Measurements from ENCODE around the gene OR4D6. TPM values are rescaled to one million over a fixed set of nuclear protein-coding genes. Genes with fewer than 3 reads are reported as not detected.

The OR4D6 gene
- total and polyA plus RNA-seq, 2 donors (not counting 3 experiments of a cell fraction or from before 2014, with no cell fraction given), result not detected

DNA sequence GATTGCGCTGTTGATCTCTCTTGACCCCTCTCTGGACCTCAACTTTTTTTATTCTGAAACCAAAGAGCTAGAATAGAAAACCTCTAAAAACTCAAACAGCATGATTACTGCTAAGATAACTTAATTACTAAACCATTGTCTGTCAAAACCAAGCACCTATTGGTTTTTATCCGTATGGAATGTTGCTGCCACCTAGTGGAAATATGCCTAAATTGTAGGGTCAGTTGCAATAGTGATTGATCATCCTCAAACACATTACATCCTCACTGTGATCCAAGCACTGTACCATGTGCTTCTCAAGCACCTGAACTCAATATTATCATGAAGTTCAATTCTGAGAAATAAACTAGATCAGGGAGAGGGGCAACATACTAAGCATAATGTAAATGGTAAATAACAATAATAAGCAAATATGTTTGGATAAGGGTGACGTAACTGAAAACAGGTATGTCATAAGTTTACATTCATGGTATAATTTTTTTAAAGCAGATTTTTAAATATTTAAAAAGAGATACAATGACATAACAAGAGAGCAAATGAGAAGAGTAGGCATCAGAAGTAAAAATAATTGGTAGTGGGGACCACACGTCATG, 26.7 kb upstream of the OR4D6 start:
- Histone ChIP-seq H3K79me2 (ENCODE audit: control insufficient read depth, insufficient read depth, low read length) (no peaks in the 10 kb centered on the region), H3K4me3 (replicated peaks in 1 of 3; ENCODE audit: insufficient read depth in 1 of 3, low read depth in 1 of 3, low read length in 3 of 3) (no peak overlapping the region), H3K9ac (replicated peaks; ENCODE audit: extremely low read depth, insufficient read depth, low read length) (no peak overlapping the region), H4K20me1 (replicated peaks; ENCODE audit: control insufficient read depth, extremely low read depth, insufficient read depth, low read length) (no peaks in the 10 kb centered on the region), H2AFZ (ENCODE audit: low read depth, low read length) (no peak overlapping the region), H3K4me2 (ENCODE audit: insufficient read depth, low read length) (no peak overlapping the region), H3K9me3 (replicated peaks; ENCODE audit: control insufficient read depth, insufficient read depth, low read length) (no peaks in the 10 kb centered on the region), H3K27ac (ENCODE audit: insufficient read depth, low read depth, low read length) (no peak overlapping the region), H3K9me1 (replicated peaks; ENCODE audit: control insufficient read depth, extremely low read depth, insufficient read depth, low read length) (no peaks in the 10 kb centered on the region), H3K4me1 (ENCODE audit: control insufficient read depth, extremely low read depth, insufficient read depth, low read length) (no peaks in the 10 kb centered on the region), H3K36me3 (ENCODE audit: control insufficient read depth in 2 of 2, extremely low read depth in 1 of 2, insufficient read depth in 2 of 2, low read length in 2 of 2) (no peaks in the 10 kb centered on the region), H3K27me3 (ENCODE audit: control insufficient read depth in 2 of 2, insufficient read depth in 2 of 2, low read length in 2 of 2) (peaks cover 0 to 5% of the 10 kb centered on the region in 2 experiments)
- POLR2A ChIA-PET, result no interaction called here
- dilution Hi-C loops (cut with MboI; ENCODE audit: extremely low pct_ligation_motif_present, low sequenced_read_pairs) (no loop called here), intact Hi-C loops (cut with micrococcal nuclease) (loop anchor here (1.0 to 10.0 kb wide), 3 partner anchors 82 to 259 kb away; partner anchors contain the start of gene OR4D9)
- TF ChIP-seq, protein P1, sequence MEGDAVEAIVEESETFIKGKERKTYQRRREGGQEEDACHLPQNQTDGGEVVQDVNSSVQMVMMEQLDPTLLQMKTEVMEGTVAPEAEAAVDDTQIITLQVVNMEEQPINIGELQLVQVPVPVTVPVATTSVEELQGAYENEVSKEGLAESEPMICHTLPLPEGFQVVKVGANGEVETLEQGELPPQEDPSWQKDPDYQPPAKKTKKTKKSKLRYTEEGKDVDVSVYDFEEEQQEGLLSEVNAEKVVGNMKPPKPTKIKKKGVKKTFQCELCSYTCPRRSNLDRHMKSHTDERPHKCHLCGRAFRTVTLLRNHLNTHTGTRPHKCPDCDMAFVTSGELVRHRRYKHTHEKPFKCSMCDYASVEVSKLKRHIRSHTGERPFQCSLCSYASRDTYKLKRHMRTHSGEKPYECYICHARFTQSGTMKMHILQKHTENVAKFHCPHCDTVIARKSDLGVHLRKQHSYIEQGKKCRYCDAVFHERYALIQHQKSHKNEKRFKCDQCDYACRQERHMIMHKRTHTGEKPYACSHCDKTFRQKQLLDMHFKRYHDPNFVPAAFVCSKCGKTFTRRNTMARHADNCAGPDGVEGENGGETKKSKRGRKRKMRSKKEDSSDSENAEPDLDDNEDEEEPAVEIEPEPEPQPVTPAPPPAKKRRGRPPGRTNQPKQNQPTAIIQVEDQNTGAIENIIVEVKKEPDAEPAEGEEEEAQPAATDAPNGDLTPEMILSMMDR (IDR thresholded peaks at IDR 0.05; ENCODE audit: extremely low read depth in 1 of 2, insufficient read depth in 1 of 2, low read depth in 1 of 2, low read length in 2 of 2), result peak; percentile 60 to 66
- TF ChIP-seq POLR2AphosphoS5 (IDR thresholded peaks at IDR 0.05; ENCODE audit: insufficient read depth, low read depth, low read length) (no peak), EZH2 (IDR thresholded peaks at IDR 0.05; ENCODE audit: borderline replicate concordance, low read depth, low read length, severe bottlenecking) (no peak), POLR2A (IDR thresholded peaks at IDR 0.05; ENCODE audit: low read depth, low read length) (no peak), FOS (IDR thresholded peaks at IDR 0.05; ENCODE audit: borderline replicate concordance, insufficient read depth, low read length) (no peak)
- TF ChIP-seq, protein P2, sequence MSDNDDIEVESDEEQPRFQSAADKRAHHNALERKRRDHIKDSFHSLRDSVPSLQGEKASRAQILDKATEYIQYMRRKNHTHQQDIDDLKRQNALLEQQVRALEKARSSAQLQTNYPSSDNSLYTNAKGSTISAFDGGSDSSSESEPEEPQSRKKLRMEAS (IDR thresholded peaks at IDR 0.05; ENCODE audit: insufficient read depth, insufficient read length), result no peak
- FAIRE-seq (no peak), DNase-seq (ENCODE audit: low read depth, low spot score) (peak; percentile 54)
- CTCF ChIA-PET, result interaction anchor here (0.6 to 1.7 kb wide), 4 partner anchors 9 to 272 kb away, joined by 3 to 17 read pairs (median 4); partner anchors contain the start of gene DTX4
- BruUV-seq (replicated peaks), result no TSS peak
